D341Med (cell line): Measurements from ENCODE around the gene PRRX2.
A peak's percentile ranks its signal among the peaks of the same experiment; 100 is the strongest.
"Not testable (repeated sequence)": the region's sequence is repeated elsewhere in the genome, so short reads cannot be mapped to it uniquely, and the experiment has no call there.

Experiments
- DNase-seq: peaks from one replicate; pipeline ENCODE4 v3.0.0; 2012; ENCODE audit warnings: low spot score

Gene PRRX2

DNA sequence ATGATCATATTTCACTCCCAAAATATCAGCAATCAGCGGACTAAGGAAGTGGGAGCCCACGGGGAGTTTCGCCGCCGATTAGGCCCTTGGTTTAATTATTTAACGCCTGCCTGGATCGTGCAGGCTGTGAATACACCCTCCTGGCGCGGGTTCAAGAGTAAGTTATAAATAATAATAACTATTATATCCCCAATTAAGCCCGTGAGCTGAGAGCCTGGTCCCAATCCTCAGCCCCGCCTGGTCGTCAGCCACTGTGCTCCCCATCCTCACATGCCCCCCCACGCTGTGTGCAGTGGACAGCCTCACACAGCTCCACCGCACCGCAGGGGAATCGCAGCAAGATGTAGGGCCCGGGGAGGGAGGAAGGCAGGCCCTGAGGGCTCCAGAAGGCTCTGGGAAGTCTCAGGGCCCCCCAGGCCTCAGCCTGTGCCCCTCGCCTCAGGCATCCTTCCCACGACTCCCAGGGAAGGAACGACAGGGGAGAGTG, 10.8 kb upstream of the PRRX2 start:
- no peak for DNase-seq

DNA sequence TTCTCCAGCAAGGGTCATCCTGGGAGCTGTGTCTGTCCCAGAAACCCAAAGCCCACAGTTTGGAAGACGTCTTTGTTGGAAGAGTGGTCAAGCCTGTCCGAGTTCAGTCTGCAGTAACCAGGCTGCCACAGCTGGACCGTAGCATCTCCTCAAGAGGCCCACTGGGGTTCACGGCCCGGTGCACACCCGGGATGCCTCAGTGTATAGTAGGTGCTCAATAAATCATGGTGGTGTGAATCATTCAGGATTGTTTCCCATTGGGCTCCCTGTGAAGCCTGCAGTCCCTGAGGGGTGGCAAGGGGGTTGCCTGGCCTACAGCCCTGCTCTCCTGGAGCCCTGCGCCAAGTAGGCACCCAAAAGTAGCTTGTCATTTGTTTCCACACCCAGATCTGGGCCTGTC, 10.3 kb upstream of the PRRX2 start:
- DNase-seq = no peak

DNA sequence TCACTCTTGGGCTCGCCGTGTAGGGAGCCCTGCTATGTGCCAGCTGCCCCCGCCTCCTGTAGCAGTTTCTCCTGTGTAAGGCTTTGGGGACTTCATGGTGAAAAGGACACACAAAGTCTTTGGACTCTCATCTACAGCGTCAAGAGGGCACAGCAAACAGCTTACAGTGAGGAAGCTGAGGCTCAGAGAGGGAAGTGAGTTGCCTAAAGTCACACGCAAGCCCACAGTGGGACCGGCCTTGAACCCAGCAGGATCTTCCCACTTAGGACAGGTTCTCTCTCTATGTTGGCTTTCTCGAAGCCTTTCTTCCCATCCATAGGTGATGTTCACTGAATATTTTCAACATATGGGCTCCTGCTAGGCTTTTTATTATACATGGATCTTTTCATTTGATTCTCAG, 9.8 kb upstream of the PRRX2 start:
- no peak for DNase-seq

DNA sequence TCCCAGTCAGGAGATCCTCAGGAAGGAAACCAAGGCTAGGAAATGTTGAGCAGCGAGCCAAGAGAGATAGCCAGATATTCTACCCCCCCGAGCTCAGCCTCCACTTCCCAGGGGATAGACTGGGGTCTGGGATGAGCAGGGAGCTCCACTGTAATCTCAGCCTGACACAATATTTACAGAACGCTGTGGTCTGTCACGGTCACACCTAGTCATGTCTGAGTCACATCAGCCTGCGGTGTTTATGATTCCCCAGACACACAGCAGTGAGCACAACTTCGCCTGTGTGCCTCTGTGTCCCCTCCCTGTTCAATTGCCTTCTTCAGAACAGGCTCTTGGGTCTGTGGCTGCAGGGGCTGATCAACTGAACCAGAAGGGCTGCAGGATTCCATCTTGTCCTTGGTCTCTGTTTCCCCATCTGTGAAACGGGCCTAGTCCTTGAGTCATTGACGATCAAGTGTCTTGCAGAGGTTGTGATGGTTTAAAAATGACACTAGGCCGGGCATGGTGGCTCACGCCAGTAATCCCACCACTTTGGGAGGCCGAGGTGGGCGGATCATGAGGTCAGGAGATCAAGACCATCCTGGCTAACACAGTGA, 8.6 kb upstream of the PRRX2 start:
- no peak for DNase-seq

DNA sequence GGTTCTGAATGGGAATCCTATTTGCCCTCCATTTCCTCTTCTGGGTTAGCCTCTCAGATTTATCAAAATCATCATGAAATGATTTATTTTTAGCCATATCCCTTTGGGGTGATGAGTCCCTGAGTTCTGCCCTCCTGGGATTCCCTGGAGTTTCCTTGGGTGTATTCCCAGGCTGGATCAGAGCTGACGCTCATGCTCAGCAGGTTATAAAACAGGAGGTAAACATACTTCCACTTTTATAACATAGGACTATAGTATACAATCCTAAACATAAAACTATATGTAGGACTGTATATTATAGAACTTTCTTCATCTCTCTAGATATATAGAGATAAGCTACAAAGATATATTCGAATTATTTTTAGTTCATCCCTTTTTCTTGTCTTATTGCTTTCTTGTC, 4.4 kb upstream of the PRRX2 start:
- no peak for DNase-seq

DNA sequence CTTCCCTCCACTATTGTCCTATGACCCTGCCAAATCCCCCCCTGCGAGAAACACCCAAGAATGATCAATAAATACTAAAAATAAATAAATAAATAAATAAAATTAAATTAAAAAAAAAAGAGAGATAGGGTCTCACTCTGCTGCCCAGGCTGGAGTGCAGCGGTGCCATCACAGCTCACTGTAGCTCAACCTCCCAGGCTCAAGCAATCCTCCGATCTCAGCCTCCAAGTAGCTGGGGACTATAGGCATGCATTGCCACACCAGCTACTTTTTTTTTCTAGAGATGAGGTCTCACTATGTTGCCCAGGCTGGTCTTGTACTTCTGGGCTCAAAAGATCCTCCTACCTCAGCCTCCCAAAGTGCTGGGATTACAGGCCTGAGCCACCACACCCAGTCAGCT, 3.2 kb upstream of the PRRX2 start:
- DNase-seq = not testable (repeated sequence)

DNA sequence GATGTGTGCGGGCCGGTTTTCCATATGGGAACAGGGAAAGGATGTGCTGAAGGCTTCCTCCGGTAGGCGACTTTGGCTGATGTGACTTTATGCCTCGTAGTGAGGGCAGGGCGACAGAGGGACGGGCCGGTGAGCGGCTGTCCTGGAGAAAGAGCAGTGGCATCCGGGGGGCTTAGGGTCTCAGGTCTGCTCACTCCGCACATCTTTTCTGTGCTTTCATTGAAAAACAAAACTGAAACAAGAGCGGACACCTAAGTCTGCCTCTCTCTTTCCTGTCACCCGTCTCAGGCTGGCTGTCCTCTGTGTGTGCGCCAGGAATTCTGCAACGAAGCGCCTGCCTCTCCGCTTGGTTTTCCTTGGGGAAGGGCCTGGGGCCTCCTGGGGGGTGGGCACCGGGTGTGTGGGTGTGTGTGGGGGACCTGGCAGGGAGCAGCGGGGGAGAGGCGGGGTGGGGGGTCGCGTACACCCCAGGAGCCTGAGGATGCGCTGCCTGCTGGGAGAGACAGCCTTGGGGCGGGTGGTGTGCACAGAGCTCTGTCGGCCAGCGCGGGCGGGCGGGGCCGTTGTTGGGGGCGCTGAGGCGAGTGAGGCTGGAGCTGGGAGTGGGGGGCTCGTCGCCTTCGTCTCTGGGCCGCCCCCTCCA, 580 bp upstream of the PRRX2 start:
- peak; percentile 59 for DNase-seq

DNA sequence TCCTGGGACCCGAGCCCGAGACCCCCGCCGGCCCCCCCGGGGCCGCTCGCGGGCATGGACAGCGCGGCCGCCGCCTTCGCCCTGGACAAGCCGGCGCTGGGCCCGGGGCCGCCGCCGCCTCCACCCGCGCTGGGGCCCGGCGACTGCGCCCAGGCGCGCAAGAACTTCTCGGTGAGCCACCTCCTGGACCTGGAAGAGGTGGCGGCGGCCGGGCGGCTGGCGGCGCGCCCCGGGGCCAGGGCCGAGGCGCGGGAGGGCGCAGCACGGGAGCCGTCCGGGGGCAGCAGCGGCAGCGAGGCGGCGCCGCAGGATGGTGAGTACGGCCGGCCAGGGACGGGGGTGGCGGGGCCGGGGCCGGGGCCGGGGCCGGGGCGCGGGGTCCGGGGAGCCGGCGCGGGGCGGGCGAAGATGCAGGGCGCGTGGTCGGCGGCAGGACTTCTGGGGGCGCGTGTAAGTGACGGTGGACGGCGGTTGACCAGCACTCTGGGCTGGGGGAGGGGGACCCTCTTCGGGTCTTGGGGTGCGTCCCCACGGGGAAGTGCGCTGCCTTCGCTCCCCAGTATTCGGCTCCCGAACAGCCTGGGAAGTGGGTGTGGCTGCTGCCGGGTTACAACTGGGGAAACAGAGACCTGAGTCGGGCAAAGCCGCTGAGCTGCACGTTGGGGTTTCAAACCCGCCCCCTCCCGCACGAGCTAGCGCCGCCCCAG, 520 bp downstream of the PRRX2 start:
- DNase-seq = peak; percentile 76

DNA sequence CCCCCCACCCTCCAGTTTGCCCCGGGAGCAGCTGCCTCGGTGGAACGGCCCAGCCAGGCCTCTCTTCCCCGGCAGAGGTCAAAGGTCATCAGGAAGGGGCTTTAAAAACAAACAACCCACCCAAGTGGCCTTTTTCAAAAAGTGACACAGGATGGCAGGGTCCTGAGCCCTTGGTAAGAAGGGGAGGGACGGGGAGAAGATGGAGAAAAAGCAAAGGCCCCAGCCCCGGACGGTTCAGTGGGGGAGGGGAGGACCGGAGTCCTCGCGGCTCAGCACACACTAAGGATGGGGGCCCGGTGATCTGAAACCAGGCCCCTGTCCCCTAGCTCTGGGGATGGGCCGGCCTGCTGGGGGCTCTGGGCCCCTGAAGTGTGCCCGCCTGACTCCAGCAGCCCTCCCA, 1.1 kb downstream of the PRRX2 start:
- no peak for DNase-seq

DNA sequence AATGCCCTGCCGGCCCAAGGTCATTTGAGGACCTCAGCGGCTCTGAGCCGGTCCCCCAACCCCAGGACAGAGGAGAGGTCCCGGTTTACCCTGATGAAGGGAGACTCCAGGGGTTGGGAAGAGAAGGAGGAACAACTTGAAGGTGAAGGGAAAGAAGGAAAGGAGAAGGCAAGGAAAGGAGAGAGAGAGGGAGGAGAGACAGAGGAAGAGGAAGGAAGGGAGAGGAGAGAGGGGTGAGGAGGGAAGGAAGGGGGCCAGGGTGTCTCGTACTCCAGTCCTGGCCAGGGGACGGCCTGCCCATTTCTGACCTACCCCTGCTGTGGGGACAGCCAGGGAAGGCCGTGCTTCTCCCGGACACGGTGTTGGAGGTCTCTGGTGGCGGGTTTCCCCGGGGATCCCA, 1.9 kb downstream of the PRRX2 start:
- DNase-seq = no peak

DNA sequence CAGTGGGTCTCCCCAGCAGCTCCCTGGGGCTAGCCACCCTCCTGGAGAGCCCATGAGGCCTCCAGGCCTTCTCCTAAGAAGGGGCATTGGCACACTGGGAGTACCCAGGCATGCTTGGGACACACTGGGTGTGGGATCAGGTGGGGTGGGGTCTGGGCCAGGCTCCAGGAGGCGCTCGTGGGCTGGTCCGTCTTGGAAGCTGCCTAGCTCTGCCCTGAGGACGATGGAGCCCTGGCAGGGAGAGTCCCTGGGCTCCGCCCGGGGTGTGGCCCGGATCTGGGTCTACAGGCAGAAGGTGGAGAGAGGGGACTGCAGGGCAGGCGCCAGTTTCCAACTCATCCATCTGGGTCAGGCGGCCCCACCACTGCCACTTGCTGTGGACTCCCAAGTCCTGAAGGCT, 2.4 kb downstream of the PRRX2 start:
- DNase-seq = no peak

DNA sequence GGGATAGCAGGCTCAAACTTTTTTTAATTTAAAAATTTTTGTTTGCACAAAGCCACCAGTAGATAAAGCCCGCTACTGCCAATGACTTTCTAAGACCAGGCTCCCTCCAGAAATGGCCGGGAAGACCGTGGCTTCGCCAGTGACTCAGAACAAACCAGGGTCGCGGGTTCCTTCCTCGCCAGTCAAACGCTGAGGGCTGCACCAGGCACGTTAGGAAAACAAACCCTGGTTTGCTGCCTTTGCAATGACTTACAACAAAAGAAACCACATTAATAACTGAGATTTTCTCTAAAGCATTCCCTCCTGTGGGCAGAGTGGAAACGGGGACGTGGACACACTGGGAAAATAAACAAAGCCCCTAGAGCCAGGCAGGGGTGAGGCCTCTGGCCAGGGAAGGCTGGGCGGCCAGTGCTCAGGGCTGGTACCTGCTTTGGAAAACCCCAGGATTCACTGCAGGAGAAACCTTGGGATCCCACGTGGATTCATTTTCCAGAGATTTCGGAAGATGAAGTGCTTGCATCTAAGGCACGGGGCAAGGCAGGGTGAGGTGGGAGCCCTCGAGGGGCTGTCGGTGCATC, 3.8 kb downstream of the PRRX2 start:
- DNase-seq = no peak

DNA sequence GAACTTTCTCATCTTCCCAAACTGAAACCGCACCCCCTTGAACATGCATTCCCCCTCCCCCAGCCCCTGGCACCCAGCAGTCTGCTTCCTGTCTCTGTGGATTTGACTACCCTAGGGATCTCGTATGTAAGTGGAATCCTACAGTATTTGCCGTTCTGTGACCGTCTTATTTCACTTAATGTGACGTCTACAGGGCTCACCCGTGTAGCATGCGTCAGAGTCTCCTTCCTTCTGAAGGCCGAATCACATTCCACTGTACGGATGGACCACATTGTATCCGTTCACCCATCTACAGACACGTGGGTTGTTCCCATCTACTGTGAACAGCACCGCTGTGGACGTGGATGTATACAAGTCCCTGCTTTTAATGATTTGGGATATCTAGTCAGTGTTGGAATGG, 4.5 kb downstream of the PRRX2 start:
- DNase-seq = no peak

DNA sequence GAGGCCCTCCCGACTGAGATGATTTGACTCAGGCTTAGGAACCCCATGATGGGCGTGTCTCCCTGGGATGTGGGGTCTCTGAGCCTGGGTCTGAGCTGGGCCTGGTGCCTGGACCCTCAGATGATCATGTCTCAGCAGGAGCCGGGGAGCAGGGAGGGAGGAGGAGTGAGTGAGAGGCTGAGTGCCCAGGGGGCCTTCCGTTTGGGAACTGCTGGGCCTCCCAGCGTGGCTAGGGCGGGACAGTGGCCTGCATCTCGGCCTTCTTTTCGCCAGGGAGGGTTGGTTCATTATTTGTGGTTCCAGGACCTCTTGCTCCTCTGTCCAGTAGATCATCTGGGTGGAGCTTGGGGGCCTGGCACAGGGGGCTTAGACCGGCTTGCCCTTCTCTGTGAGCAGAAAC, 5.6 kb downstream of the PRRX2 start:
- no peak for DNase-seq

DNA sequence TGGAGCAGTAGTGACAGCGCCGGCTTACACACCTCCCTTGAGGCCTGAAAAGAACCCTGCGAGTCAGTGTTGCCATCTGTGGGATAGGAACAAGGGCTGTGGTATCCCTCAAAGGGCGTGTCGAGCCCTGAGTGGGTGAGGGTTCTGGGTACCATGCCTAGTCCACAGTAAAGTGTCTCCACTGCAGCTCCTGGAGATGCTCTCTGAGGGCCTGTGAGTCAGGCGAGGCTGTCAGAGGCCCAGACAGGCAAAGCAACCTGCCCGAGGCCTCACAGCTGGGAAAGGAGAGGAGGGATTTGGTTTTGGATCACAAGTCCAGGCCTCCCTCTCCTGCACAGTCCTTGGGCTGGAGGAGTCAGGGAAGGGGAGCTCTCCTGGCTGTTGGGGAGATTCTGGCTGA, 6.1 kb downstream of the PRRX2 start:
- DNase-seq = no peak

DNA sequence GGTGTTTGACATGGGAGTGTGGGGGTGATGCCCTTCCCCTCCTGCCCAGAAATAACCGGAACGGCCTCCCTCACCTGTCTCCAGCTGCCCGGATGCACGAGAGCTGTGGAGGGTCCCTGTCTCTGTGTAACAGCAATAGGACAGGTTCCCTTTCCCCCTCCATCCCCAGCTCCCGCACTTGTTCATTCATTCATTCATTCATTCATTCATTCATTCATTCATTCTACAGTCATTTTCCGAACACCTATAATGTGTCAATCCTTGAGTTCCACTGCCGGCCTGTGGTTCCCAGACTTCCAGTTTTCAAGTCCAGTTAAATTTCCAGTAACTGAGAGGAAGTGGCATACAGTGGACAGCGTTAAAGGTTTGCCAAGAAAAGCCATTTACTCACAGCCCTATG, 7.3 kb downstream of the PRRX2 start:
- DNase-seq = no peak

DNA sequence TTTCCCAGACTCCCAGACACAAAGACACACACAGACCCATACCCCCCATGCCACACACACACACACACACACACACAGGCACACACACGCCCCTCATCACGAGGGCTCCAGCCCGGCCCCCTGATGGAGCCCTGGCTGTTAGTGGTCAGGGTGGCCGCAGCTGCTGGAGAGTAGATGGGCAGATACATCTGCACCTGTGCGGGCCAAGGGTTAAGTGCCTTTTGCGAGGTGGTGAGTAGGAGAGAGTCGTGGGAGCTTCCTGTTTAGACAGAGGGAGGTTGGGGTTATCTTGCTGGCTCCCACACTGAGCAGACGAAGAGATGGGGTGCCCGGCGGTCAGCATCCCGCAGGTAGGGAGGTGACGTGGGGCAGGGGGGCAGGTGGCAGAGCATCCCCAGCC, 8.2 kb downstream of the PRRX2 start:
- DNase-seq = no peak

DNA sequence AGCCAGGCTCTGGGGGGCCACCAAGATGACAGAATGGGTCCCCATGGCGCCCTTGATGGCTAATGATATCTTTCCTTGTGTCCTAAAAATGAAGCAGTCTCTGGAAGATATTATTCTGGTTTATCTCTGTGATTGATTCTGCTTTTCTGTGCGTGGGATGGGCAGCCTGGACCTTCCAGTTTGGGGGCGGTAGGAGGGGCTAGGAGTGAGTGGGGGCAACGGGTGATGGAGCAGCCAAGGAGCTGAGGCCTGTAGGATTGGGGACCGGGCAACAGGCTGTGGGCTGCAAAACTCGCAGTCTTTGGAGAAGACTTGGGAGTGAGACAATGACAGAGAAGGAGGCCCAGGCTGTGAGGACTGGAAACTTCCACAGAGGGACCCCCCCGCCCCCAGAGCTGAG, 8.8 kb downstream of the PRRX2 start:
- no peak for DNase-seq

DNA sequence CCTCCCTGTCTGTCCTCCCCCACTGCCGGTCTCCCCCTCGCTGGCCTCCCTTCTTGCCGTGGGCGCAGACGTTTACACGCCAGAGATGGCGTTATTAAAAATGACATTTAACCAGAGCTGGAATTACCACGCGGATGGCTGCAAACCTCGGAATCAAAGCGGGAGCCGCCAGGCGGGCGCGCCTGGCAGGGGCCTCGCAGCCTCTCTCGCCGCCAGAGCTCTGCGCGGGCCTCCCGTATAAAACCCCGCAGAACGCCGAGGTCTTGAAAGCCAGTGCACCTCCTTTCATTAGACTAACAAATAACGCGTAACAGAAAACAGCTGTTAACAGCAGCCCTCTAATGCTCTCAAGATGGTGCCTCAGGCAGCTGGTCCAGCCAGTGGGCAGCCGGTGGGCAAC, 10.2 kb downstream of the PRRX2 start:
- DNase-seq = no peak

DNA sequence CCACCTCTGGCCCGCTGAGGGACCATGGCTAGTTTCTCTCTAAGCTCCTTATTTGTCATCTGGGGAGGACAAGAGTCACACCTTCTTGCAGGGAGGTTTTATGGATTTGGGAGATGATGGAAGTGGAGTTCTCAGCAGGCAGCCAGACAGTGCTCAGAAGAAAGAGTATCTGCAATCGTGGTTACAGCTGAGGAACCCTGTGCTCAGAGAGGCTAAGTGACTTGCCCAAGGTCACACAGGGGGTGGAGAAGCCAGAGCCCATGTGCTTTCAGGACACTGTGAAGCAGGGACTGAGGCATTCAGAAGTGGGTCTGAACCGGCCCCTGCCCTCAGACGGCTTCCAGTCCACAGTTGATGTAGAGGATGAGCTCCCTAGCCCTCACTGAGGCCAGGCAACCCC, 10.8 kb downstream of the PRRX2 start:
- DNase-seq = no peak

DNA sequence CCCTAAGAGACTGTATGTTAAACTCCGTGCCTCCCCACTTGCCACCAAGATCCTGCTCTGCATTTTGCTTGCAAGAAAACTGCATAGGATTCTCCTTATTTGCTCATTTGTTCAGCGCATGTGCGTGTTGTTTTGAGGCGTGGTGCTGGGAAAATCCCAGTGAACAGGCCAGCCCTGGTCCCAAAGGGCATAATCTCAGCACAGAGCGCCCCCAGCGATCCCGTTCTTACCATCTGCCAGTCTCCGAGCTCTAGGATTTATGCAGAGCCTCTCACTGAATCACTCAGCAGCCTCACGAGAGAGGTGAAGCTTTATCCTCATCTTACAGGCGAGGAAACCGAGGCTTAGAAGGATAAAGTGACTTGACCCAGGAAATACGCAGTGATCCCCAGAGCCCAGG, 11.5 kb downstream of the PRRX2 start:
- DNase-seq = peak; percentile 92

DNA sequence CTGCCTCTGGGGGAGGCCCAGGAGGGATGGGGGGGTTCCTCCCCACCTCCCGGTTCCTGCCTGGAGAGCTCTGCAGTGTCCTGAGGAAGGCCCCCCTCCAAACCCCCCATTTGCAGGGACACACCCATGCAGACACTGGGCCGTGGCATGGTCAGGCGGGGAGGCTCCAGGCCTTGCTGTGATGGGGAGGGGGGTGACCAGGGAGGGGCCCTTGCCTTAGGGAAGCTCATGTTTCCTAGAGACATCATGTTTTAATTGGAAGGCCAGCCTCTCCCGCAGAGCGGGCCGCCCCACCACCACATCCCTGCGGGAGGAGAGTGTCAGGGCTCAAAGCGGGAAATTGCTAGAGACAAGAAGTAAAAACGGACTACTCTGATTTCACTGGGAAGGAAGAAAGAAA, 12.0 kb downstream of the PRRX2 start:
- no peak for DNase-seq

DNA sequence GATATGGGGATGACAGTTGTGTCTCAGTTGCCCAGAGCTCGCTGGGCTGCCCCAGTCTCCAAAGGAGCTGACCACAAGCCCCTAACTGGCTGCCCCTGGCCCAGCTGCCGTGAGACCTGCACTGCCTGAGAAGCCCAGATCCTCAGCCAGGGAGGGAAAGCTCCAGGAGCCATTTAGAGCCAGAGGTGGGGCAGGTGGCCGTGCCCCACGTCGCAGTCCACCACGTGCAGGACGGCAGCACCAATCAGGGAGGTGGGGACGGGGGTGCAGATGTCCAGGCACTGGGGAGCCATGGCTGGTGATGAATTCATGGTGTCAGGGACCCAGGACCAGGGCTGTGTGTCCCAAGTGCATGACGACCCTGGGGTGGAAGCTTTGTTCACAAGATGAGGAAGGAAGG, 13.4 kb downstream of the PRRX2 start:
- no peak for DNase-seq
